ENCODE data around the gene FRMPD2.

Gene FRMPD2

GRCh38 chr10:48232717-48233447 lies 41.6 kb downstream of the FRMPD2 start:
- H3F3A ChIP-seq (ENCODE audit: control insufficient read depth, insufficient read depth), result no peaks in the 10 kb centered on the region
- TF ChIP-seq CTCF (IDR thresholded peaks at IDR 0.05; ENCODE audit: low read depth, low read length, poor library complexity, severe bottlenecking) (no peak), EZH2phosphoT487 (IDR thresholded peaks at IDR 0.05; ENCODE audit: borderline replicate concordance, low read length) (no peak)
- no peak overlapping the region for H3K4me2 ChIP-seq (ENCODE audit: low read length)
- H3K9me2 ChIP-seq (replicated peaks; ENCODE audit: control insufficient read depth, low read length), result no peaks in the 10 kb centered on the region
- no peaks in the 10 kb centered on the region for H3K9me3 ChIP-seq (ENCODE audit: control insufficient read depth, insufficient read depth, low read length)
- H3K27me3 ChIP-seq (ENCODE audit: control insufficient read depth, low read length), result peaks cover 14% of the 10 kb centered on the region
- no peak overlapping the region for H3K27ac ChIP-seq (ENCODE audit: low read depth, low read length)
- no peak overlapping the region for H3K4me3 ChIP-seq (ENCODE audit: low read length)
- H4K20me1 ChIP-seq (ENCODE audit: control insufficient read depth, insufficient read depth, low read depth, low read length), result no peaks in the 10 kb centered on the region
- H3K4me1 ChIP-seq (ENCODE audit: control insufficient read depth, low read length), result no peaks in the 10 kb centered on the region
- H3K36me3 ChIP-seq (ENCODE audit: control insufficient read depth, low read length), result no peaks in the 10 kb centered on the region
- H3K79me2 ChIP-seq (ENCODE audit: control insufficient read depth, low read length), result no peaks in the 10 kb centered on the region

DNA sequence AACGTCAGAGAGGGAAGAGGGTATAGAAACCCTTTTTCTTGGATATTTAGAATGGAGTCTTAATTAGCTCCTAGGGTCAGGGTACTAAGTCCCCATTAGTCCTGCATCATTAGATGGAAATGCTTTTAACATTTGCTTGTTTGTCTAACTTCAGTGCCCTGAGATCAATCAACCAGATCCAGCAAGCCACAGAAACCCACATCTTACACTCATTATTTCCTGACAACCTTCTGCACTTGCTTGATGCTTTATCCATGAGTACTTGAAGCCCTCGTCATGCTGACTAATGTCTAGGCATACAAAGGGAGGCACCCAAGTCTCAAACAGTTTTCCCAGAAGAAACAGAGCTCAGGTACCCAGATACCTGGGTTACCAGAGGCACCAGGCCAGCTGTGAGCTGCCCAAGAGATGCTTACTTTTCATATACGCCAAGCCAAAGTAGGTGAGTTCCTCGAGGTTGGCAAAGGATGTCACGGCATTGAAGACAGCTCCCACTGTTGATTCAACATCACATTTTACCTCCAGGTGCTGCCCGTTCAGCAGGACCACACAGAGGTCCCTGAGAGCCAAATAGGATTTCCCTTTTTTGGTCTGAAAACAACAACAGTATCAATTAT lies 42.7 kb downstream of the FRMPD2 start:
- Histone ChIP-seq H3K9me2 (replicated peaks; ENCODE audit: control insufficient read depth, low read length) (no peaks in the 10 kb centered on the region), H3K4me1 (ENCODE audit: control insufficient read depth, low read length) (no peaks in the 10 kb centered on the region), H3K36me3 (ENCODE audit: control insufficient read depth, low read length) (no peaks in the 10 kb centered on the region), H4K20me1 (ENCODE audit: control insufficient read depth, insufficient read depth, low read depth, low read length) (no peaks in the 10 kb centered on the region), H3K9me3 (ENCODE audit: control insufficient read depth, insufficient read depth, low read length) (no peaks in the 10 kb centered on the region), H3K27ac (ENCODE audit: low read depth, low read length) (no peak overlapping the region), H3F3A (ENCODE audit: control insufficient read depth, insufficient read depth) (no peaks in the 10 kb centered on the region), H3K27me3 (ENCODE audit: control insufficient read depth, low read length) (peaks cover 14% of the 10 kb centered on the region), H3K79me2 (ENCODE audit: control insufficient read depth, low read length) (no peaks in the 10 kb centered on the region), H3K4me2 (ENCODE audit: low read length) (no peak overlapping the region), H3K4me3 (ENCODE audit: low read length) (no peak overlapping the region)
- no peak for TF ChIP-seq CTCF (IDR thresholded peaks at IDR 0.05; ENCODE audit: low read depth, low read length, poor library complexity, severe bottlenecking)
- TF ChIP-seq EZH2phosphoT487 (IDR thresholded peaks at IDR 0.05; ENCODE audit: borderline replicate concordance, low read length), result no peak

DNA sequence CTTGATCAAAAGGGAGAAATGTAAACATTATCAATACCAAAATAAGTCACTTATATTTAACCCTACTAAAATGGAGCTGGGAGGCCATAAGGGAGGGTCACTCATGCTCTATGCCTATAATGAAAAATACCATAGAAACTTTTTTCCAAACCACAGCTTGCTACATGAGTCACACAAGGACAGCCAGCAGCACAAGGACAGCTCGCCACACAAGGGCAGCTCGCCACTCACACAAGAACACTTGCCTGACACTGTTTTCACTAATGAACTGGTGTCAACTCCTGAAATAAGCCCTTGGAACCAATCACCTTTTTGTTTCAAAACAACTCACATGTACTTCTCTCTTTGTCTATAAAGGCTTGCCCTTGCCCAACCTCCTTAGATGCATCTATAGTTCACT lies 43.3 kb downstream of the FRMPD2 start:
- no peak overlapping the region for H3K4me2 ChIP-seq (ENCODE audit: low read length)
- no peaks in the 10 kb centered on the region for H3K9me2 ChIP-seq (replicated peaks; ENCODE audit: control insufficient read depth, low read length)
- no peak overlapping the region for H3K4me3 ChIP-seq (ENCODE audit: low read length)
- no peaks in the 10 kb centered on the region for H3K4me1 ChIP-seq (ENCODE audit: control insufficient read depth, low read length)
- H3K36me3 ChIP-seq (ENCODE audit: control insufficient read depth, low read length), result no peaks in the 10 kb centered on the region
- H3F3A ChIP-seq (ENCODE audit: control insufficient read depth, insufficient read depth), result no peaks in the 10 kb centered on the region
- peaks cover 14% of the 10 kb centered on the region for H3K27me3 ChIP-seq (ENCODE audit: control insufficient read depth, low read length)
- H4K20me1 ChIP-seq (ENCODE audit: control insufficient read depth, insufficient read depth, low read depth, low read length), result no peaks in the 10 kb centered on the region
- H3K79me2 ChIP-seq (ENCODE audit: control insufficient read depth, low read length), result no peaks in the 10 kb centered on the region
- TF ChIP-seq EZH2phosphoT487 (IDR thresholded peaks at IDR 0.05; ENCODE audit: borderline replicate concordance, low read length) (no peak), CTCF (IDR thresholded peaks at IDR 0.05; ENCODE audit: low read depth, low read length, poor library complexity, severe bottlenecking) (no peak)
- no peak overlapping the region for H3K27ac ChIP-seq (ENCODE audit: low read depth, low read length)
- no peaks in the 10 kb centered on the region for H3K9me3 ChIP-seq (ENCODE audit: control insufficient read depth, insufficient read depth, low read length)

Data from DOHH2 (cell line).